Epithelial cell of esophagus (primary cell): ENCODE measurements around the gene MRPL50.

Experiments
- DNase-seq: peaks from one replicate; pipeline ENCODE4 v3.0.0; 2010; ENCODE audit warnings: low read depth
- H3K4me3 ChIP-seq: 2 replicates; pipeline ENCODE4 v1.5.1; 2011; ENCODE audit warnings: mild to moderate bottlenecking, low read length, control low read depth
- TF ChIP-seq, protein P1 (sequence below): IDR thresholded peaks from 2 replicates; pipeline ENCODE4 v1.5.1; 2011; ENCODE audit warnings: low read depth, mild to moderate bottlenecking, low read length, control low read depth, inconsistent platforms; ENCODE audit not compliant: insufficient read depth; ENCODE audit errors: missing control alignments

Gene MRPL50

DNA sequence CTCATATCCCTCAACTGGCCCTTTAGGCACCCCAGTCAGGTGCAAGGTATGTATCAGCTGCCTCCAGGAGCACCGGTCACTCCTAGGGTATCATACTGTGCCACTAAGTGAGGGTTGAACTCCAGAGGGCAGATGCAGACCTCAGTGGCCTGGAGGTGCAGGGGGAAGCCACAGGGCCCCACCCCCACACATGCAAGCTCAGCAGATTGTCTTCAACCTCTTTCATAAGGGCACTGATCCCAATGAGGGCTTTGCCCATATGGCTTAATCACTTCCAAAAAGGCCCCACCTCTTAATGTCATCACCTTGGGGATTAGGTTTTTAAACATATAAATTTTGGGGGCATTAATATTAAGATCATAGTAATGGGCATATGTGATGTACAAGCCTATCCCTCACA is 41.8 kb downstream of the MRPL50 start:
- DNase-seq, result no peak

DNA sequence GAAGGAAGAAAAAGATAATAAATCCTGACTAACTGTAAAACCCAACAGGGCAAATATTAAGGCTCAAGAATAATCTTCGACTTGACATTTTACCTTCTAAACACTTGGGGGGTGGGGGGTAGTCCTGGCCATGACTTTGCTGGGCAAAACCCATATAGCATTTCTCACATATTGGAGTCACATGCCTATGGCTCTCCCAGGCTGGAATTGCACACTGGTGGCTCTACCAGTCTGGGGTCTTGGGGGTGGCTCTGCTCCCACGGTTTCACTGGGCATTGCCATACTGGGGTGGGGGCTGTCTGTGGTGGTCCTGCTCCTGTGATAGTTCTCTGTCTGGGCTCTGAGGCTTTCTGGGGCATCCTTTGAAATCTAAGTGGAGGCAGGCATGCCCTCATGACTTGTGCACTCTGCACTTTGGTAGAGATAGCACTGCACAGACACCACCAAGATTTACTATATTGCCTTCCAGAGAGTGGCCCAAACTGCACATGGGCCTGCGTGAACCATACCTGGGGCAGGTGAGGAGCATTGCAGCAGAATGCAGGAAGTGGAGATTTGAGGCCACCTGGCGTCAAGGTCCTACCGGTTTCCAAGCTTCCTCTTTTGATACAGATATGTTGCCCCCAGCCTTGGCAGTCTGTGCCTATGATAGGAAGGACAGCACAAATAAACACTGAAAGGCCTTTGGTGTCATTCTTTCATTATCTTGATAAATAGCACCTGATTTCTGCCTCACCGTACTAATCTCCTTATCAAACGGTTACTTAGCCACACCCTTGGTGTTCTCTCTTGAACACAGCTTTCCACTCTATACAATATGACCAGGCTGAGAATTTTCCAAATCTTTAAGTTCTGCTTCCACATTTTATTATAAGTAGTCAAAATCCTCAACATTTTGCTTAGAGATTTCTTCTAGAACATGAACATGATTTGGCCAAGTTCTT is 43.4 kb downstream of the MRPL50 start:
- no peak for DNase-seq

More for the DNA sequence above, 41.8 kb downstream of the MRPL50 start:
- TF ChIP-seq, protein P1, sequence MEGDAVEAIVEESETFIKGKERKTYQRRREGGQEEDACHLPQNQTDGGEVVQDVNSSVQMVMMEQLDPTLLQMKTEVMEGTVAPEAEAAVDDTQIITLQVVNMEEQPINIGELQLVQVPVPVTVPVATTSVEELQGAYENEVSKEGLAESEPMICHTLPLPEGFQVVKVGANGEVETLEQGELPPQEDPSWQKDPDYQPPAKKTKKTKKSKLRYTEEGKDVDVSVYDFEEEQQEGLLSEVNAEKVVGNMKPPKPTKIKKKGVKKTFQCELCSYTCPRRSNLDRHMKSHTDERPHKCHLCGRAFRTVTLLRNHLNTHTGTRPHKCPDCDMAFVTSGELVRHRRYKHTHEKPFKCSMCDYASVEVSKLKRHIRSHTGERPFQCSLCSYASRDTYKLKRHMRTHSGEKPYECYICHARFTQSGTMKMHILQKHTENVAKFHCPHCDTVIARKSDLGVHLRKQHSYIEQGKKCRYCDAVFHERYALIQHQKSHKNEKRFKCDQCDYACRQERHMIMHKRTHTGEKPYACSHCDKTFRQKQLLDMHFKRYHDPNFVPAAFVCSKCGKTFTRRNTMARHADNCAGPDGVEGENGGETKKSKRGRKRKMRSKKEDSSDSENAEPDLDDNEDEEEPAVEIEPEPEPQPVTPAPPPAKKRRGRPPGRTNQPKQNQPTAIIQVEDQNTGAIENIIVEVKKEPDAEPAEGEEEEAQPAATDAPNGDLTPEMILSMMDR, result no peak
- no peak overlapping the region for H3K4me3 ChIP-seq

DNA sequence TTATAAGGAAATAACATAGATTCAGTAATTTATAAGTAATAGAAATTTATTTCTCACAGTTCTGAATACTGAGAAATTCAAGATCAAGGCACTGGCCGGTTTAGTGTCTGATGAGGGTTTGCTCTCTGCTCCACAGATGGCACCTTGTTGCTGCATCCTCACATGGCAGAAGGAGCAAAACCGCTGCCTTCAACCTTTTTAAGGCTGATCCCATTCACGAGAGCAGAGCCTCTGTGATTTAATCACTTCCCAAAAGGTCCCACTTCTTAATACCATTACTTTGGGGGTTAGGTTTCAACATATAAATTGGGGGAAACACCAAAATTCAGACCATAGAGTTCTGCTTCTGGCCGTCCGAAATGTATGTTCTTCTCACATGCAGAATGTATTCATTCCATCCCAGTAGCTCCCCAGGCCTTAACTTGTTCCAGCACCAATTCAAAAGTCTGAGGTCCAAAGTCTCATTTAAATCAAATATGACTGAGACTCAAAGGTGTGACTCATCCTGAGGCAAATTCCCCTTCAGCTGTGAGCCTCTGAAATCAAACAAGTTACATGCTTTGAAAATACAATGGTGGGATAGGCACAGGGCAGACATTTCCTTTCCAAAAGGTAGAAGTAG is 44.2 kb downstream of the MRPL50 start:
- peak; percentile 42 for DNase-seq
- TF ChIP-seq, protein P1, result no peak

More for the DNA sequence above, 43.4 kb downstream of the MRPL50 start:
- H3K4me3 ChIP-seq, result no peak overlapping the region
- TF ChIP-seq, protein P1, result no peak

DNA sequence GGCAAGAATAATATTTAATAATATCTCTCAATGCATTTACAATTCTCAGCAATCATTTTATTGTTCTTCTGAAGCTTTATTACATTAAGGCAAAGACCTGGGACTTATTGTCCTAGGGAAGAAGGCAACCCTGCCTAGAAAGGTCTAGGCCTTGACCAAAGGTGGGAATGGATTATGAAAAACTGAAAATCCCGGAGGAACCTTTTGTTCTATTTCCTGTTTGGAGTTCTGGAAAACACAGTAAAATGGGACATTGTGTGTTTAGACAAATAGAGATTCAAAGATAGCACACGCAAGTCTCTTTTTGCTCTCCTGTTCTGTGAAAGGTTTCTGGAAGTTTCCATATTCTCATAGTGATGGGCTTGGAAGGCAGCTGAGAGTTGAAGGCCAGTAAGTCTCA is 44.7 kb downstream of the MRPL50 start:
- TF ChIP-seq, protein P1, result no peak
- no peak for DNase-seq
- no peak overlapping the region for H3K4me3 ChIP-seq

More for the DNA sequence above, 44.2 kb downstream of the MRPL50 start:
- H3K4me3 ChIP-seq, result no peak overlapping the region

DNA sequence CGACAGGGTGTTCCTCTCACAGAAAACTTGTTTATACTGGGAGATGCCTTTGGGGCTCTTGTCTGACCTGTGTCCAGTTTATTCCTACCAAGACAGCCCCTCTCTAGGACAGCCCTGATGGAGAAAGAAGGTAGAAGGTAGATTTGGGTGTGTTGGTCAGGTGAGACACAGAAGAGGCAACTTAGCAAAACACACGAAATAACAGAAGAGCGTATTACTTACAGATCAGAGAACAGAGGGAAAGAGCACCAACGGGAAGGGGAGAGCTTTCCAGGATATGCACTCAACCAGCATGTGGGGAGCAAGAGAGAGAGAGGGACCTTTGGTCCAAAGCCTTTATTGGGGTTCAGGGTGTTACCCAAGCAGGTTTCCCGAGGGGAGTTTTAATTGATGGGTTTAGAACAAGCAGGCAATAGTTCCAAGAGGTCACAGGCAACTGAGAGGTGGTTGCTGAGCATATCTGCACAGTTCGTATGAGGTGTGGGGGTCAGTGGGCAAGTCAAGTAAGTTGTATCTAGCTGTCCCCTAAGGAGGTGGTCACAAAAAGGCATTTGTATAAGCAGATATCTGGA is 45.4 kb downstream of the MRPL50 start:
- no peak overlapping the region for H3K4me3 ChIP-seq
- TF ChIP-seq, protein P1, result no peak
- no peak for DNase-seq

DNA sequence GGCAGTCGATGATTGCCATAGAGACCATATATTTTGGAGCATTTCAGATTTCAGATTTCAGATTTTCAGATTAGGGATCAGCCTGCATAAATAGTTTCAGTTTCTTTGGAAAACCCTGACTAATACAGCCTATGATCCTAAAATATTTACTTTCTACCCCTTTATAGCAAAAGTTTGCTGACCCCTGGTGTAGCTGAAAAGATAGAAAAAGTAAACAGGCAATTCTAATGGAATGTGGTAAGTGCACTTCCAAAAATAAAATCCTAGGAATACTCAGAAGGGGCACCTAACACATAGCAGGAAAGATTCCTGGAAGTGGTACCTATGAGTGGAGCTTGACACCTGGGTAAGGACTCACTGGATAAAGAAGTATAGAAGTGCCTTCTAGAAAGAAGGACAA is 48.1 kb downstream of the MRPL50 start:
- no peak overlapping the region for H3K4me3 ChIP-seq
- no peak for DNase-seq
- TF ChIP-seq, protein P1, result no peak
